HepG2 (cell line): ENCODE data around the gene SIRT6. TPM values are rescaled to one million over a fixed set of nuclear protein-coding genes. Genes with fewer than 3 reads are reported as not detected.

Experiments
- CEBPB ChIP-seq: IDR thresholded peaks from 2 replicates; pipeline ENCODE4 v1.6.1; 2011; ENCODE audit warnings: low read depth, low read length, improper control_type of control experiment, borderline replicate concordance
- CHD4 ChIP-seq: fragments of 200-600 bp; sonication (generic); IDR thresholded peaks from 2 replicates; pipeline ENCODE4 v1.7.0; 2017; ENCODE audit warnings: mild to moderate bottlenecking, low read length, borderline replicate concordance
- CREB1 ChIP-seq, 2 experiments: fragments of 450-650 bp in 1 of 2; IDR thresholded peaks; 2 replicates each; pipeline ENCODE4 v1.6.1; 2016 to 2017; ENCODE audit warnings: control low read depth in 1 of 2, mild to moderate bottlenecking in 1 of 2, missing compliant biosample characterization in 1 of 2, missing genetic modification characterization in 1 of 2
- CSRNP2 ChIP-seq: sonication (generic); formaldehyde crosslinking; conservative IDR thresholded peaks from 2 replicates; pipeline ENCODE4 v1.8.0; 2022; ENCODE audit warnings: low read depth, missing genetic modification reagents
- FOXM1 ChIP-seq: sonication (generic); formaldehyde crosslinking; IDR thresholded peaks from 2 replicates; pipeline ENCODE4 v1.5.0; 2020; ENCODE audit warnings: missing genetic modification reagents
- KLF6 ChIP-seq: IDR thresholded peaks from 2 replicates; pipeline ENCODE4 v1.8.0; 2016; ENCODE audit warnings: missing biosample characterization, missing genetic modification reagents
- NAIF1 ChIP-seq: sonication (generic); formaldehyde crosslinking; IDR thresholded peaks from 2 replicates; pipeline ENCODE4 v1.5.0; 2020; ENCODE audit warnings: mild to moderate bottlenecking, missing genetic modification reagents, borderline replicate concordance
- PAXIP1 ChIP-seq: sonication (generic); formaldehyde crosslinking; conservative IDR thresholded peaks from 2 replicates; pipeline ENCODE4 v1.4.0; 2020; ENCODE audit warnings: mild to moderate bottlenecking, missing genetic modification reagents, moderate library complexity
- RXRB ChIP-seq: IDR thresholded peaks from 2 replicates; pipeline ENCODE4 v1.6.1; 2016; ENCODE audit warnings: borderline replicate concordance, missing genetic modification reagents, missing compliant biosample characterization
- SALL1 ChIP-seq: sonication (generic); formaldehyde crosslinking; IDR thresholded peaks from 2 replicates; pipeline ENCODE4 v1.8.0; 2022; ENCODE audit warnings: mild to moderate bottlenecking, missing genetic modification reagents
- SIX1 ChIP-seq: sonication (generic); formaldehyde crosslinking; IDR thresholded peaks from 2 replicates; pipeline ENCODE4 v1.4.0; 2020; ENCODE audit warnings: missing genetic modification reagents, borderline replicate concordance
- ZBTB25 ChIP-seq: IDR thresholded peaks from 2 replicates; pipeline ENCODE4 v1.6.1; 2018; ENCODE audit warnings: missing genetic modification reagents
- ZKSCAN1 ChIP-seq: fragments of 150-350 bp; IDR thresholded peaks from 2 replicates; pipeline ENCODE4 v1.6.1; 2014; ENCODE audit warnings: low read length
- ZMYM3 ChIP-seq: sonication (generic); formaldehyde crosslinking; IDR thresholded peaks from 2 replicates; pipeline ENCODE4 v1.5.1; 2020; ENCODE audit warnings: mild to moderate bottlenecking, missing genetic modification reagents
- ZNF34 ChIP-seq: sonication (generic); formaldehyde crosslinking; IDR thresholded peaks from 2 replicates; pipeline ENCODE4 v1.4.0; 2020; ENCODE audit warnings: mild to moderate bottlenecking, missing genetic modification reagents, borderline replicate concordance
- ZNF619 ChIP-seq: sonication (generic); formaldehyde crosslinking; IDR thresholded peaks from 2 replicates; pipeline ENCODE4 v1.4.0; 2020; ENCODE audit warnings: mild to moderate bottlenecking, missing genetic modification reagents
- polyA plus RNA-seq, 8 experiments: library from polyadenylated mRNA; depleted of rRNA in 3 of 8; stranded (reverse) in 7 of 8; unstranded in 1 of 8; fragments of >200 nt; fragmentation: Illumina TruSeq in 4 of 8; extraction: Trizol in 4 of 8; gene quantifications; 2 replicates each; pipeline versions ENCODE4 v1.2.1 to v1.2.3, GENCODE V29; 2011 to 2016; ENCODE audit warnings: low read depth in 4 of 8, missing spikeins in 1 of 8, mixed read lengths in 1 of 8; ENCODE audit not compliant: insufficient read depth in 1 of 8
- total RNA-seq, 5 experiments: library from RNA; depleted of rRNA; stranded (reverse); fragments of >200 nt; fragmentation: Illumina TruSeq; extraction: Trizol; gene quantifications; 2 replicates each; pipeline ENCODE4 v1.2.3, GENCODE V29; 2016; ENCODE audit warnings: low read depth in 1 of 5
- TF ChIP-seq, protein P1 (sequence below): sonication (generic); formaldehyde crosslinking; IDR thresholded peaks from 2 replicates; pipeline ENCODE4 v1.4.0; 2020; ENCODE audit warnings: missing genetic modification reagents, mild to moderate bottlenecking, borderline replicate concordance
- TF ChIP-seq, protein P2 (sequence below): sonication (generic); formaldehyde crosslinking; IDR thresholded peaks from 2 replicates; pipeline ENCODE4 v1.8.0; 2022; ENCODE audit warnings: mild to moderate bottlenecking, missing genetic modification reagents, moderate library complexity

Gene SIRT6
- total and polyA plus RNA-seq, 2 of the 13 experiments (the other 11 are each of a cell fraction or from before 2014, with no cell fraction given): 11.0 to 18.4 TPM

DNA sequence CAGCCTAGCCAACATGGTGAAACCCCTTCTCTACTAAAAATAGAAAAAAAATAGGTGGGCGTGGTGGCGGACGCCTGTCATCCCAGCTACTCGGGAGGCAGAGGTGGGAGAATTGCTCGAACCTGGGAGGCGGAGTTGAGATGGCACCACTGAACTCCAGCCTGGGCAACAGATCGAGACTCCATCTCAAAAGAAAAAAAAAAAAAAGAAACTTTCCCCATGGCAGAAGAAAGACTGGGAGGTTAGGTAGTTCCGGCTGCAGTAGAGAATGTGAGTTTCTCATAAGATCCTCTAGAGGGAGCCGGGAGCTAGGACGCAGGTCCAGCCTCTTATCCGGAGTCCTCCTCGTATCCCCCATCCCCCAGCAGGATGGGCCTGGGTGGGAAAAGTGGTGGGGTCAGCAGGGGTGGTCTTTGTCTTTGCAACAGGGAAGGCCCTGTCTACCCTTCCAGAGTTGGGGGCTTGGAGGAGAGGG is 42.1 kb downstream of the SIRT6 start (continued):
- no peak for TF ChIP-seq CSRNP2 (CRISPR knock-in tag)
- no peak for TF ChIP-seq ZKSCAN1
- TF ChIP-seq CHD4: no peak
- no peak for TF ChIP-seq ZBTB25 (CRISPR knock-in tag)
- no peak for TF ChIP-seq PAXIP1 (CRISPR knock-in tag)
- TF ChIP-seq CREB1 (IDR thresholded peaks at IDR 0.05): no peak
- no peak for TF ChIP-seq CREB1 (CRISPR knock-in tag; IDR thresholded peaks at IDR 0.05)
- TF ChIP-seq ZMYM3: no peak
- TF ChIP-seq SIX1 (CRISPR knock-in tag): no peak
- TF ChIP-seq NAIF1 (CRISPR knock-in tag): no peak
- peak; percentile 35; the same call in 1 of the 2 replicates for TF ChIP-seq RXRB (CRISPR knock-in tag)
- TF ChIP-seq KLF6 (CRISPR knock-in tag): no peak
- TF ChIP-seq, protein P1, sequence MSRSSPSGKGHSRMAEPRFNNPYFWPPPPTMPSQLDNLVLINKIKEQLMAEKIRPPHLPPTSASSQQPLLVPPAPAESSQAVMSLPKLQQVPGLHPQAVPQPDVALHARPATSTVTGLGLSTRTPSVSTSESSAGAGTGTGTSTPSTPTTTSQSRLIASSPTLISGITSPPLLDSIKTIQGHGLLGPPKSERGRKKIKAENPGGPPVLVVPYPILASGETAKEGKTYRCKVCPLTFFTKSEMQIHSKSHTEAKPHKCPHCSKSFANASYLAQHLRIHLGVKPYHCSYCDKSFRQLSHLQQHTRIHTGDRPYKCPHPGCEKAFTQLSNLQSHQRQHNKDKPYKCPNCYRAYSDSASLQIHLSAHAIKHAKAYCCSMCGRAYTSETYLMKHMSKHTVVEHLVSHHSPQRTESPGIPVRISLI: 0 out of 2 replicates have a peak, but pooled peaks have one; percentile 23
- no peak for TF ChIP-seq CEBPB
- TF ChIP-seq, protein P2, sequence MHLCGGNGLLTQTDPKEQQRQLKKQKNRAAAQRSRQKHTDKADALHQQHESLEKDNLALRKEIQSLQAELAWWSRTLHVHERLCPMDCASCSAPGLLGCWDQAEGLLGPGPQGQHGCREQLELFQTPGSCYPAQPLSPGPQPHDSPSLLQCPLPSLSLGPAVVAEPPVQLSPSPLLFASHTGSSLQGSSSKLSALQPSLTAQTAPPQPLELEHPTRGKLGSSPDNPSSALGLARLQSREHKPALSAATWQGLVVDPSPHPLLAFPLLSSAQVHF (CRISPR knock-in tag): no peak
- peak; percentile 28; the same call in 1 of the 2 replicates for TF ChIP-seq SALL1 (CRISPR knock-in tag)
- TF ChIP-seq ZNF34 (CRISPR knock-in tag): no peak
- no peak for TF ChIP-seq FOXM1 (CRISPR knock-in tag)
- TF ChIP-seq ZNF619 (CRISPR knock-in tag): no peak
